UCSD-AML1 (cell line): Measurements from ENCODE around the gene DCAF7.
A peak's percentile ranks its signal among the peaks of the same experiment; 100 is the strongest.

ENCODE experiments used
- DNase-seq: peaks from one replicate; lab custom pipeline; 2025; ENCODE audit not compliant: unreplicated experiment; lab: John Stamatoyannopoulos, UW

The DCAF7 gene

GRCh38 chr17:63579633-63580032, 29.4 kb downstream of the DCAF7 start:
- DNase-seq: no peak

DNA sequence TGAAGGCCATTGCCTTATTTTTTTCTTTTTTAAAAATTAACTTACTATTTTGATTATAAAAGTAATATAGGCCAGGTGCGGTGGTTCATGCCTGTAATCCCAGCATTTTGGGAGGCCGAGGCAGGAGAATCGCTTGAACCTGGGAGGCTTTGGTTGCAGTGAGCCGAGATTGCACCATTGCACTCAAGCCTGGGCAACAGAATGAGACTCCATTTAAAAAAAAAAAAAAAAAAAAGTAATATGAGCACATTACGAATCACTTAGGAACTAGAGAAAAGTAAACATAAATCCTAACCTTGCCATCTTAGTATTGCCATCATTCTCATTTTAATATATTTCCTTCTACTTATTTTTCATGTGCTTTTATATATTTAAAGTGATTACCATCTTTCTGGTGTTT, 37.5 kb downstream of the DCAF7 start:
- DNase-seq: no peak

DNA sequence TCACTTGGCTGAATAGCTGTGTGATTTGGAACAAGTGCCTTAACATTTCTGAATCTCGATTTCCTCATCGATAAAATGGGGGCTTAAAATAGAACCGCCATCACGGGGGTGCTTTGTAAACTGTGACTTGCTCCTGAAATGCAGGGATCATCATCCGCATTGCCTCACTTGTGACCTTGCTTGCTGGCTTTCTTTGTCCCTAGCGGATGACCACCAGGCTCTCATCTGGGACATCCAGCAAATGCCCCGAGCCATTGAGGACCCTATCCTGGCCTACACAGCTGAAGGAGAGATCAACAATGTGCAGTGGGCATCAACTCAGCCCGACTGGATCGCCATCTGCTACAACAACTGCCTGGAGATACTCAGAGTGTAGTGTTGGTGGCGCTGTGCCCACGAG, 38.5 kb downstream of the DCAF7 start:
- DNase-seq: no peak

- no peak for DNase-seq
Measured at GRCh38 chr17:63589646-63590045, 39.4 kb downstream of the DCAF7 start.

DNA sequence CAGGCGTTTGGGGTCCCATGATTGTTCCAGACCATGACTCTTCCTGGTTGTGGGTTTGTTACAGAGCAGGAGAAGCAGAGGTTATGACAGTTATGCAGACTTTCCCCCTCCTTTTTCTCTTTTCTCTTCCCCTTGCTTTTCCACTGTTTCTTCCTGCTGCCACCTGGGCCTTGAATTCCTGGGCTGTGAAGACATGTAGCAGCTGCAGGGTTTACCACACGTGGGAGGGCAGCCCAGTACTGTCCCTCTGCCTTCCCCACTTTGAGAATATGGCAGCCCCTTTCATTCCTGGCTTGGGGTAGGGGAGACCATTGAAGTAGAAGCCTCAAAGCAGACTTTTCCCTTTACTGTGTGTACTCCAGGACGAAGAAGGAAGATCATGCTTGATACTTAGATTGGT, 42.5 kb downstream of the DCAF7 start:
- DNase-seq: no peak

DNA sequence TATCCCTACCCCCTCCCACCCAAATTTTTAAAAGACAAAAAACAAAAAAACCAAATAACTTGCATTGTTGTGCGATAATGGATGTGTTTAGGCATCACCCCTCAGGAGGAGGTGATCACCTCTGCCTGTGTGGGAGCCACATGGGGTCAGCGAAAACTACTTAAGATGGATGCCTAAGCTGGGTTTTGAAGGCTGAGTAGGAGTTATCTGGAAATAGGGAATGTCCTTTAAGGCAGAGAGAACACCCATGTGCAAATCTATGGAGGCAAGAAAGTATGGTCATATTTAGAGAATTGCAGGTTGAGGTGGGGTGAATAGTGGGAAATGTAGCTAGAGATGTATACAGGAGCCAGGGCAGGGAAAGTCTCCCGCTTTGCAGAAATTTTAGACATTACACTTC, 44.9 kb downstream of the DCAF7 start:
- DNase-seq: no peak

DNA sequence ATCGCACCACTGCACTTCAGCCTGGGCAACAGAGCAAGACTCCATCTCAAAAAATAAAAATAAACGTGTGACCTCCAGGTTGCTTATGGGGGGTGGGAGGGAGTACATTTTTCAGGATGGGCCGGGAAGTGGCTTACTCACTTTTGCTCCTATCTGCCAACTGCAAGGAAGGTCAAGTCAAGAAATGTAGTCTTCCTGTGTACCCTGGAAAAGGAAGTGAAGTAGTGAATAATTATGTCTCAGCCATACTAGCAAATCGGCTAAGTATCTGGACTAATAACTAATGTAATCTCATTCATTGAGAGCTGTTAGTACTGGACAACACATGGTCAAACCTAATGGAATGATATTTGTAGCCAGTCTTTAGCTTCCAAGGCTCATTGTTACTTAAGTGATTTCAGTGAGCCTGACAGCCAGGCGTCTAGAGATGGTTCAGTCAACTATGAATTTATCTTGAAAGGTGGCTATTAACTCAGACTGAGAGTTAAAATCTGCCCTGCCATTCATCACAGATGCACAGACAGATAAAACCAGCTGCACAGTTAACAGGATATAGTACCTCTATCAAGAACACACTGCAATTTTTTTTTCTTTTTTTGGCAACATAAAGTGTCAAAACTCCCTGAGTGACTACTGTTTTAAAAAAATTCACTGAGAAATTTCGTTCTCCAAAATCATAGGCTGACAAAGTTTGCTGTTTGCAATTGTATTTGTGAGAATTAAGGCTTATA, 46.7 kb downstream of the DCAF7 start:
- no peak for DNase-seq

GRCh38 chr17:63598281-63598680, 48.0 kb downstream of the DCAF7 start:
- DNase-seq: no peak

DNA sequence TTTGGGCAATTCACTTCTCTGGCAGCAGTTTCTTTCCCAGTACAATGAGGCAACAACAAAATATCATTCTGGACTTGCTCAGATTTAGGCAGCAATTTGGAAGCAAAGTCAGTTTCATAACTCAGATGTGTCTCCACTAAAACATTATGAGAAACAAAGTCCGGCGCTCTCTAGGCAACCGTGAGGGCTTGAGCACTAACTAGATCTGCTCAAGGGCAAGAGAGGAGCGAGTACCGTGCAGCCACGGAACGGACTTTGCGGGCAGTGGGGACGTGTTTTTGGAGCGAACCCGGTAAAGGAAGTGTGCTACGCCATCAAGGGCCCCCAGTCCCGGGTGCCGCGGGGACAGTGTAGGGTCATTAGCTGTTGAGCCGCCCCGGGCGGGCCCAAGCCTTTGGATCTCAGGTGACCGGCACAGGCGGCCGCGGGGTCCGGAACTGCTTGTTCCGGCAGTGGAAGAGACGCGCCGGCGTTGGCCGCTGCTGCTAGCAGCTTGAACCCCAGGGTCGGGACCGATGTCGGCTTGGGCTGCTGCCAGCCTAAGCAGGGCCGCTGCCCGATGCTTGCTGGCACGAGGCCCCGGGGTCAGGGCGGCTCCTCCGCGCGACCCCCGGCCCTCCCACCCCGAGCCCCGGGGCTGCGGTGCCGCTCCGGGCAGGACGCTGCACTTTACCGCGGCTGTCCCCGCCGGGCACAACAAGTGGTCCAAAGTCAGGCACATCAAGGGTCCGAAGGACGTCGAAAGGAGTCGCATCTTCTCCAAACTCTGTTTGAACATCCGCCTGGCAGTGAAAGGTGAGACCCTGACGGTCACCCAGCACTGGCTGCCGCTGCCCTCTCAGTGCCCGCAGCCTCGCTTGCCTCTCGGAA, 50.5 kb downstream of the DCAF7 start, which contains the start of gene TACO1:
Gene TACO1, plus strand, starts transcription at position 327 of the 870 bp plus-strand sequence. Its CDS starts 189 bp downstream, at position 516.
- DNase-seq: peak; percentile 83

GRCh38 chr17:63601439-63602371, 51.4 kb downstream of the DCAF7 start:
- no peak for DNase-seq

DNA sequence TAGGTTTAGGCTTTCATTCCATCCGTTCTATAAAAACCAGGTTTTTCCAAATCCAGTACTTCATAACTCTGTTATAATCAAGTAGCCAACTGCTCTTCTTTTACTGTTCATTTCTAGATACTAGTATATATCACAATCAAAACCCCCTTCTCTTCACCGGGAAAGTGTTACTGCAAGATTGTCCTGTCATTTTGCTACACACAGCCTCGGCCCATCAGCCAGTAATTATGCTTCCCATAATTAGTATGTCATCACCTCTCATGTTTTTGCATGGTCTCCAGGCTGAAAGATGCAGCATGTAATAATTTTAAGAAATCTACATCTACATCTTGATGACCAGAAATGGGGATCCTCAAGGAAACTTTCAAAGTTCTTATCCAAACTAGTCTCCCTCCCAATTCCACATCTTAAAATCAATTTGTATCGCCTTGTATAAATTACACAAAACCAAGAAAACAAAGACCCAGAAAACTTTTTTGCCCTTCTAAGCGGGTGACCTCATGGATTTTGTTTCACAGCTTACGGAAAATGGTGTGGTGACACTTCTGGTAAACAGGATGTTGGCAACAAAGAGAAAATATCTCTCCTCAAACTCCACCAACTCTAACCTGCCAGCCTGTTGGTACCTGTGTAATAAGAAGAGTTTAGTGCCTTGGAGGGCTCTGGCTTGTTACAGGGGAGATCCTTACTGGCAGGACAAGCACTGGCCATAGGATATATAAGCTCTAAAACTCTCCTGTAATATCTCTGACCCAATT, 59.7 kb downstream of the DCAF7 start:
- no peak for DNase-seq

GRCh38 chr17:63610854-63611253, 60.6 kb downstream of the DCAF7 start:
- DNase-seq: no peak

DNA sequence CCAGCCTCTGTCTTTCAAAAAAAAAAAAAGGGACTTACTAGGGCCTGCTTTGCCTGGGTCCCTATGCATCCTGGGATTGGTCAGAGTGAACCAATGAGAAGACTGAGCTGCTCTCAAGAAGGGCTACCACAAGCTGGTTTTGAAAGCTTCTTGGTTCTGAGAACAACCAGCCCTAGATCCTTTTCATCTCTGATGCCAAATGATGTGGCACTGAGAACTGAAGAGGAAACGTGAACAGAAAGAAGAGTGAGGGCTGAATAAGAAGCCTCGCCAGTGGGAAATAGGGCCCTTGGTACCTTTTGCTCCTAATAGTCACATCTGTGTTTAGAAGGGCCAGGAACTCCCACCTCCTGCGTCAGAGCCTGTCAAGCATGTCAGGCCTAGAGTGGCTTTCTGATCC, 61.1 kb downstream of the DCAF7 start:
- no peak for DNase-seq

- DNase-seq: no peak
Measured at GRCh38 chr17:63613663-63614062, 63.4 kb downstream of the DCAF7 start.

- DNase-seq: no peak
Measured at GRCh38 chr17:63621229-63621683, 71.0 kb downstream of the DCAF7 start.

DNA sequence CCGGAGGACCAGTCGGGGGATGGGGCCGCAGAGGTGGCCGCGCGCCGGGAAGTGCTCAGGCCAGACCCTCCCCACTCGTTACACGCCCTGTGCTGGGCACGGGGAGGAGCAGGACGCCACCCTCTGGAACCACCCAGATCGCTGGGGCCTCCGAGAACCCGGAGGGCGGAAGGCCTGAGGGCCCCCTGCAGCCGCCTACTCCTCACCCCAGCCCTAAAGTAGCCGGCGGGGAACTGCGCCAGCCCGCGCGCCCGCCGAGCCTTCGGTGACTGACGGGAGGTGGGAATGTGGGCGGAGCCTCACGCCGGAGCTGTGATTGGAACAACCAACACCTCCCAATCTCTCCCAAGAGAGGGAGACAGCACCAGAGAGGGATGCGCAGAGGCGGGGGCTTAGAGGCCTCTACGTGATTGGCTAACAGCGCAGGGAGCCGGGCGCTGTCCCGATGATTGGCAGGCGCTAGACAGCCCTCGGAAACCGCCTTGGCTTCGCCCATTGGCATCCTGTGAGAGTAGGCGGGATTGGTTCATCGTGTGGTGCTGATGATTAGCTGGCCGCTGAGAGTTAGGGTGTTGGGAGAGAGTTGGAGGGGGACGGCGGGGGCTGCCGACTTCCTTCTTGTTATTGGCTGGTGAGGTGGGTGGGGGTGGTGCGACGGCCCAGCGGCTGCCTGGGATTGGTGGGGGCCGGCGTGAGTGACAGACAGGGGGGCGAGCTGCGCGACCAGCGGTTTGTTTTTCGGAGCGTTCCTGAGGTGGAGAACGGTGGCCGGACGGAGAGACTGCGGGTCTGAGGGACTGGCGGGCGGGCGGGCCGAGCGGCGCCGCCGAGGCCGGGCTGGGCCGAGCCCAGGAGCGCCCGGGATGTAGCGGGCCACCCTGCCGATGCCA, 71.7 kb downstream of the DCAF7 start, which contains the start of gene MAP3K3:
Gene MAP3K3, plus strand, starts transcription at position 734 of the 890 bp plus-strand sequence. CDS start 343 bp downstream, outside the sequence.
- DNase-seq: peak; percentile 99

- peak; percentile 69 for DNase-seq
Measured at GRCh38 chr17:63622574-63623390, 72.5 kb downstream of the DCAF7 start.

DNA sequence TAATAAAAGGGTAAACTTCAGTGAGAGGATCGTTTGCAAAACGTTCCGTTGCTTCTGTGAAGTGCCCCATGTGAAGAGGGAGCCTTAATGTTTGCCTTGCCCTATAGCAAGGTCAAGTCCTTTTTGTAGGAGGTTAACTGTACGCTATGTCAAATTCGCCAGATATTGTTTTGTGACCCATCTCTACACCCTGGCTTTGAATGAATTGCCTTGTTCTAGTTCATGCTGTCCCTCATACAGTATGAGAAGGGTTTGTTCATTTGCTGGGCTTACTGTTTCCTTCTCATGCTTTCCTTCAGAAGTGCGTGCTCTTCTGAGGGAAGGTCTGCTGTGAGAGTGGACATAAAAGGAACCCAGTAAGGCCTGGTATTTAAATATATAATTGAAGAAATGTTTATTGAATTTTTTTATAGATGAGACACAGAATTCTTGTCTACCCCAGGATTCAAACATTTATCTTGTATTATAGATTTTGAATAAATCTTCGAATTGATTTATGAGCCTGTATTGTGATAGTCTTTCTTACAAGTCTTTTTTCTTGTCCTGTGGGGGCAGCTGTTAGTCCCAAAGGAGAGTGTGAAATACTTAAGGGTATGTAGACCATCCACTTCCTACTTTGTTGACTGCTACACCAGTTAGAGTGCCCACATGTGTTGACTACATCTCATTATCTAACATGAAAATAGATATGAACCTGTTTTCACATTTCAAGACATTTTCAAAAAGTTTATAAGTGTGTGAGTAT, 73.7 kb downstream of the DCAF7 start:
- DNase-seq: no peak
